HCT116 (cell line): Measurements from ENCODE around the gene MED31.
"Not testable (repeated sequence)": the region's sequence is repeated elsewhere in the genome, so short reads cannot be mapped to it uniquely, and the experiment has no call there.

Experiments
- CEBPB ChIP-seq: IDR thresholded peaks from 2 replicates; pipeline ENCODE4 v1.6.1; 2012; ENCODE audit warnings: low read depth
- CTCF ChIP-seq, 3 experiments: fragments of 200-600 bp in 1 of 3; sonication (generic) in 1 of 3; IDR thresholded peaks in 2 of 3; conservative IDR thresholded peaks in 1 of 3; 2 replicates each; pipeline ENCODE4 v1.5.1; 2012 to 2017; ENCODE audit warnings: low read depth in 2 of 3, low read length in 2 of 3, antibody characterized with exemption in 1 of 3, borderline replicate concordance in 1 of 3, control low read depth in 1 of 3, mild to moderate bottlenecking in 1 of 3, mixed read lengths in 1 of 3, mixed run types in 1 of 3, moderate library complexity in 1 of 3; ENCODE audit not compliant: insufficient read depth in 1 of 3
- EZH2 ChIP-seq: fragments of 200-600 bp; sonication (generic); IDR thresholded peaks from 2 replicates; pipeline ENCODE4 v1.6.1; 2017; ENCODE audit warnings: antibody characterized with exemption, mixed run types
- EZH2phosphoT487 ChIP-seq: fragments of 200-600 bp; IDR thresholded peaks from 2 replicates; pipeline ENCODE4 v1.6.1; 2018; ENCODE audit warnings: antibody characterized with exemption, borderline replicate concordance
- POLR2A ChIP-seq: IDR thresholded peaks from 2 replicates; pipeline ENCODE4 v1.7.0; 2011; ENCODE audit warnings: borderline replicate concordance; ENCODE audit not compliant: insufficient read depth, insufficient read length; ENCODE audit errors: extremely low read depth
- RAD21 ChIP-seq: IDR thresholded peaks from 2 replicates; pipeline ENCODE4 v1.6.1; 2012; ENCODE audit warnings: low read depth, mild to moderate bottlenecking

- TF ChIP-seq CTCF (IDR thresholded peaks at IDR 0.05 in 2 of 3, conservative IDR thresholded peaks at IDR 0.05 in 1 of 3; ENCODE audit: borderline replicate concordance in 1 of 3, insufficient read depth in 1 of 3, low read depth in 2 of 3, low read length in 2 of 3); EZH2; POLR2A; CEBPB; RAD21; EZH2phosphoT487: not testable (repeated sequence)
These were observed 58.0 kb downstream of the MED31 start for GRCh38 chr17:6593371-6593770.
